Astrocyte (in vitro differentiated cells and primary cell): ENCODE data around the gene VSNL1. TPM values are rescaled to one million over a fixed set of nuclear protein-coding genes. Genes with fewer than 3 reads are reported as not detected.

Experiments
- DNase-seq: peaks from one replicate; pipeline ENCODE4 v3.0.0-alpha.2; 2010; ENCODE audit warnings: low read depth
- FAIRE-seq: peaks from 2 replicates; lab custom pipeline; 2011; peaks lifted over from hg19 to GRCh38; lab: Jason Lieb, UNC
- H2AFZ ChIP-seq: 2 replicates; pipeline ENCODE4 v1.6.0; 2012; ENCODE audit warnings: low read depth, low read length, inconsistent platforms
- H3K27ac ChIP-seq: 2 replicates; pipeline ENCODE4 v1.5.1; 2011; ENCODE audit warnings: low read depth, low read length, inconsistent platforms
- H3K27me3 ChIP-seq: 2 replicates; pipeline ENCODE4 v1.6.0; 2011; ENCODE audit warnings: low read length, inconsistent platforms; ENCODE audit not compliant: insufficient read depth
- H3K36me3 ChIP-seq: 2 replicates; pipeline ENCODE4 v1.5.1; 2011; ENCODE audit warnings: low read length, inconsistent platforms; ENCODE audit not compliant: insufficient read depth
- H3K4me1 ChIP-seq: 2 replicates; pipeline ENCODE4 v1.5.1; 2011; ENCODE audit warnings: low read length, inconsistent platforms; ENCODE audit not compliant: insufficient read depth
- H3K4me2 ChIP-seq: 2 replicates; pipeline ENCODE4 v1.6.0; 2012; ENCODE audit warnings: low read length, inconsistent platforms
- H3K4me3 ChIP-seq: 2 replicates; pipeline ENCODE4 v1.5.1; 2011; ENCODE audit warnings: low read depth, mild to moderate bottlenecking, low read length, inconsistent platforms; ENCODE audit not compliant: insufficient read depth
- H3K79me2 ChIP-seq: 2 replicates; pipeline ENCODE4 v1.6.0; 2012; ENCODE audit warnings: mild to moderate bottlenecking, low read length, inconsistent platforms; ENCODE audit not compliant: insufficient read depth
- H3K9ac ChIP-seq: 2 replicates; pipeline ENCODE4 v1.6.0; 2012; ENCODE audit warnings: mild to moderate bottlenecking, low read length, inconsistent platforms
- H3K9me3 ChIP-seq: 2 replicates; pipeline ENCODE4 v1.5.1; 2012; ENCODE audit warnings: low read depth, mild to moderate bottlenecking, low read length, inconsistent platforms; ENCODE audit not compliant: insufficient read depth
- H4K20me1 ChIP-seq: 2 replicates; pipeline ENCODE4 v1.6.0; 2012; ENCODE audit warnings: low read length, inconsistent platforms; ENCODE audit not compliant: insufficient read depth
- H3K27ac Mint-ChIP-seq: one replicate; pipeline ENCODE4 v1.8.0; 2021; ENCODE audit warnings: mild to moderate bottlenecking, mixed read lengths; ENCODE audit not compliant: unreplicated experiment
- H3K27me3 Mint-ChIP-seq: one replicate; pipeline ENCODE4 v1.8.0; 2021; ENCODE audit warnings: low read depth, mixed read lengths; ENCODE audit not compliant: unreplicated experiment
- H3K36me3 Mint-ChIP-seq: one replicate; pipeline ENCODE4 v1.8.0; 2021; ENCODE audit warnings: low read depth, mixed read lengths; ENCODE audit not compliant: unreplicated experiment
- H3K4me1 Mint-ChIP-seq: one replicate; pipeline ENCODE4 v1.8.0; 2021; ENCODE audit warnings: low read depth, mixed read lengths; ENCODE audit not compliant: unreplicated experiment
- H3K4me3 Mint-ChIP-seq: one replicate; pipeline ENCODE4 v1.8.0; 2021; ENCODE audit warnings: mild to moderate bottlenecking, moderate library complexity, mixed read lengths; ENCODE audit not compliant: unreplicated experiment
- H3K9me3 Mint-ChIP-seq: one replicate; pipeline ENCODE4 v1.8.0; 2021; ENCODE audit warnings: mild to moderate bottlenecking, mixed read lengths; ENCODE audit not compliant: unreplicated experiment
- CTCF ChIP-seq: IDR thresholded peaks from 2 replicates; pipeline ENCODE4 v1.5.1; 2011; ENCODE audit warnings: low read depth, mild to moderate bottlenecking, inconsistent platforms, low read length, moderate library complexity; ENCODE audit not compliant: insufficient read depth
- EZH2 ChIP-seq: IDR thresholded peaks from 2 replicates; pipeline ENCODE4 v1.6.1; 2012; ENCODE audit warnings: mild to moderate bottlenecking, low read length, inconsistent platforms; ENCODE audit not compliant: insufficient read depth
- total RNA-seq: library from RNA; stranded (reverse); gene quantifications from 2 replicates; pipeline ENCODE4 v1.2.1, GENCODE V29; 2021

VSNL1 gene
- total RNA-seq, 1 donor from 2014 or later = 0.61 TPM

GRCh38 chr2:17600556-17601204, 60.2 kb downstream of the VSNL1 start:
- no peak overlapping the region for H3K27ac ChIP-seq
- Mint-ChIP-seq H3K4me3 (no peak overlapping the region), H3K4me1 (peaks cover 3% of the 10 kb centered on the region), H3K36me3 (no peaks in the 10 kb centered on the region), H3K9me3 (no peaks in the 10 kb centered on the region), H3K27me3 (no peaks in the 10 kb centered on the region), H3K27ac (no peak overlapping the region)
- no peaks in the 10 kb centered on the region for H3K4me1 ChIP-seq
- no peak overlapping the region for H3K4me2 ChIP-seq
- H4K20me1 ChIP-seq = no peaks in the 10 kb centered on the region
- H3K79me2 ChIP-seq = no peaks in the 10 kb centered on the region
- H3K9me3 ChIP-seq = no peaks in the 10 kb centered on the region
- no peak overlapping the region for H3K4me3 ChIP-seq
- no peak overlapping the region for H3K9ac ChIP-seq
- H3K36me3 ChIP-seq = no peaks in the 10 kb centered on the region
- no peaks in the 10 kb centered on the region for H3K27me3 ChIP-seq
- FAIRE-seq (no peak), DNase-seq (no peak)
- TF ChIP-seq EZH2 (no peak), CTCF (no peak)
- H2AFZ ChIP-seq = no peak overlapping the region

- Histone ChIP-seq H3K9me3 (no peaks in the 10 kb centered on the region), H4K20me1 (no peaks in the 10 kb centered on the region), H3K36me3 (no peaks in the 10 kb centered on the region), H2AFZ (no peak overlapping the region), H3K4me2 (no peak overlapping the region), H3K27ac (no peak overlapping the region), H3K27me3 (no peaks in the 10 kb centered on the region), H3K79me2 (no peaks in the 10 kb centered on the region), H3K4me1 (no peaks in the 10 kb centered on the region), H3K4me3 (no peak overlapping the region), H3K9ac (no peak overlapping the region)
- TF ChIP-seq CTCF = no peak
- TF ChIP-seq EZH2 = no peak
- FAIRE-seq (no peak), DNase-seq (no peak)
- no peaks in the 10 kb centered on the region for H3K36me3 Mint-ChIP-seq
- no peak overlapping the region for H3K27ac Mint-ChIP-seq
- no peaks in the 10 kb centered on the region for H3K27me3 Mint-ChIP-seq
- no peaks in the 10 kb centered on the region for H3K9me3 Mint-ChIP-seq
- peaks cover 7% of the 10 kb centered on the region for H3K4me1 Mint-ChIP-seq
- H3K4me3 Mint-ChIP-seq = no peak overlapping the region
These were observed 63.6 kb downstream of the VSNL1 start for GRCh38 chr2:17604050-17604449.

GRCh38 chr2:17605696-17606095, 65.2 kb downstream of the VSNL1 start:
- H3K27ac Mint-ChIP-seq = no peak overlapping the region
- no peak overlapping the region for H3K4me3 Mint-ChIP-seq
- peaks cover 7% of the 10 kb centered on the region for H3K4me1 Mint-ChIP-seq
- H3K4me2 ChIP-seq = no peak overlapping the region
- H3K27me3 Mint-ChIP-seq = no peaks in the 10 kb centered on the region
- H3K27me3 ChIP-seq = no peaks in the 10 kb centered on the region
- no peak overlapping the region for H2AFZ ChIP-seq
- no peaks in the 10 kb centered on the region for H3K9me3 Mint-ChIP-seq
- H3K4me3 ChIP-seq = no peak overlapping the region
- H3K9ac ChIP-seq = no peak overlapping the region
- H3K9me3 ChIP-seq = no peaks in the 10 kb centered on the region
- no peak for FAIRE-seq
- no peaks in the 10 kb centered on the region for H3K79me2 ChIP-seq
- peak; percentile 53 for DNase-seq
- TF ChIP-seq CTCF (no peak), EZH2 (no peak)
- no peak overlapping the region for H3K27ac ChIP-seq
- H3K36me3 Mint-ChIP-seq = no peaks in the 10 kb centered on the region
- H3K4me1 ChIP-seq = peaks cover 4% of the 10 kb centered on the region
- no peaks in the 10 kb centered on the region for H3K36me3 ChIP-seq
- no peaks in the 10 kb centered on the region for H4K20me1 ChIP-seq
